ENCODE data around the gene TENT5C. TPM values are rescaled to one million over a fixed set of nuclear protein-coding genes. Genes with fewer than 3 reads are reported as not detected.
"Not testable (repeated sequence)": the region's sequence is repeated elsewhere in the genome, so short reads cannot be mapped to it uniquely, and the experiment has no call there.

The TENT5C gene
- 69.2 TPM for total RNA-seq

DNA sequence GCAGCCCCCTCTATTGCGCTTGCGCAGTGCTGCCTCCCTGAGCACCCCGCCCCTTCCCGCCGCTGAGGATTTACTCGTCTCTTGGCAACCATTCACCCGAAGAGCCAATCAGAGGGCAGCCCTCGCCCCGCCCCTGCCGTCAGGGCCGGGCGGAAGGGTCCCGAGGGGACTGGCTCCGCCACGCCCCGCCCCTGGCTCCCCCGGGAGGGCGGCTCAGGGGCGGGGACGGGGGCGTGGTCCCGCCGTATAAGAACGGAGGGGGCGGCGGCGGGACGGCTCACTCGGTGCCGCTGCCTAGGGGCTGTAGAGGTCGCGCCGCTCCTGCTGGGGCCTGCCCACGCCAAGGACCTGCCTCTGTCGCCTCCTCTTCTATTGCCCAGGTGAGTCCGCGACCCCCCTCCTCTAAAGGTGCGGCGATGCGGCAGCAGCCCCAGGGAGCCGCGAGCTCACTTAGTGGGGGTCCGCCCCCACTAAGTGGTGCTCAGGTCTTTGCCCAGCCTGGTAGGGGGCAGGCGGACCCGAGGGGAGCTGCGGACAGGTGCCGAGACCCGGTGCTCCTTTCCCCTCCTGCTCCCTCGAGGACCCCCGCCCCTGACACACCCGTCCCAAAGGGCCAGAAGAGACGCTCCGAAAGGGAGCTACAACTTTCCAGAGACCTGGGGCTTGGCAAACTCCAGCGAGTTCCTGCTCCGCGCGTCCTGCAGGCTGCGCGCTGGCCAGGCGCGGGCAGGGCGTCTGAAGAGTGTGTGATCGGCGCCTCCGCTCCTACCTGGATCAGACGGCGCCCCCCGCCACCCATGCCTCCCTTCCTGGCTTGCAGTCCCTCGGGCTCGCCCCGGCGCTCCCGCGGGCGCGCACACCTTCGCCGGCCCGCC lies at the start of gene TENT5C:
Gene TENT5C, plus strand, starts transcription at position 275 of the 875 bp plus-strand sequence. CDS start 16,821 bp downstream, outside the sequence.
- H3K27me3 ChIP-seq (ENCODE audit: insufficient read depth, low read length): peaks cover 12% of the 10 kb centered on the region
- no peaks in the 10 kb centered on the region for H3K9me3 ChIP-seq (ENCODE audit: low read depth, low read length)
- H3K4me3 ChIP-seq (ENCODE audit: low read length): peak within 1 kb of the TSS; percentile 73
- peaks cover 45% of the 10 kb centered on the region for H3K4me1 ChIP-seq (ENCODE audit: insufficient read depth, low read length)

DNA sequence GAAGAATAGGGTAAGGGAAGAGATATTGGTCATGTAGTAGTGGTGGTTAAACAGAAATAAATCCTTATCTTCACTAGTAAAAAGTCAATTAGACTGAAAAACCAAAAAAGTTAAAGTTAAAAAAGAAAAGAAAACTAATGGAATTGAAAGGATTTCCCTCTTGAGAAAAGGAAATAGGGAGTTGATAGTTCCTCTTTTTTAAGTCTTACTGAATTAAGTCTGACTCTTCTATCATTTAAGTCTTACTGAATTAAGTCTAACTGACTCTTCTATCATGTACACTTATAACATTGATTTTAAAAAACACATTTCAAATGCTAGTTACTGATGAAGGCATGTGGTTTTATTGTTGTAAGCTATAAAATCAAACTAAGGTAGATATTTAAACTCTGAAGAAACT lies 49.5 kb upstream of the TENT5C start:
- H3K9me3 ChIP-seq (ENCODE audit: low read depth, low read length): no peaks in the 10 kb centered on the region
- no peaks in the 10 kb centered on the region for H3K4me1 ChIP-seq (ENCODE audit: insufficient read depth, low read length)
- no peaks in the 10 kb centered on the region for H3K27me3 ChIP-seq (ENCODE audit: insufficient read depth, low read length)
- no peak overlapping the region for H3K4me3 ChIP-seq (ENCODE audit: low read length)

DNA sequence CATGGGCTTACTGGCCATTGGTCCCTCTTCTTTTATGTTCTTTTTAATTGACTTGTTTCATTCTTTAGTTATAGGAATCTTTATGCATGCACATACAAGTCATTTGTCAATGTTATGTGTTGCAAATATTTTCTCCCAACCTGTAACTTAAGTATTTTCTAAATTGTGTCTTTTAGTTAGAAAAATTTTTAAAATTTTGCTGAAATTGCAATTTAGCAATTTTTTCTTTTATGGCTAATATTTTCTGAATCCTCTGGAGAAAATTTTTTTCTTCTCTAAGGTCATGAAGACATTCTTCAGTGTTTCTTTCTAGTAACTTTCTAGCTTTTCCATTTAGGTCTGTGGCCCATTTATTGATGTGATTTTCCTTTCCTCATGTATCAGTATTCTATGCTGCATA lies 48.9 kb upstream of the TENT5C start:
- Histone ChIP-seq H3K4me3 (ENCODE audit: low read length) (no peak overlapping the region), H3K27me3 (ENCODE audit: insufficient read depth, low read length) (no peaks in the 10 kb centered on the region), H3K9me3 (ENCODE audit: low read depth, low read length) (no peaks in the 10 kb centered on the region), H3K4me1 (ENCODE audit: insufficient read depth, low read length) (no peaks in the 10 kb centered on the region)

DNA sequence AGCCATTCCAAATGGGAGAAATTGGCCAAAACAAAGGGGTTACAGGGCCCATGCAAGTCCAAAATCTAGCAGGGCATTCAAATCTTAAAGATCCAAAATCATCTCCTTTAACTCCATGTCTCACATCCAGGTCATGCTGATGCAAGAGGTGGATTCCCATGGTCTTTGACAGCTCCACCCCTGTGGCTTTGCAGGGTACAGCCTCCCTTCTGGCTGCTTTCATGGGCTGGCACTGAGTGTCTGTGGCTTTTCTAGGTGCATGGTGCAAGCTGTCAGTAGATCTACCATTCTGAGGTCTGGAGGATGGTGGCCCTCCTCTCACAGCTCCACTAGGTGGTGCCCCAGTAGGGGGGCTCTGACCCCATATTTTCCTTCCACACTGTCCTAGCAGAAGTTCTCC lies 47.4 kb upstream of the TENT5C start:
- H3K4me3 ChIP-seq (ENCODE audit: low read length); H3K27me3 ChIP-seq (ENCODE audit: insufficient read depth, low read length); H3K9me3 ChIP-seq (ENCODE audit: low read depth, low read length); H3K4me1 ChIP-seq (ENCODE audit: insufficient read depth, low read length): not testable (repeated sequence)

DNA sequence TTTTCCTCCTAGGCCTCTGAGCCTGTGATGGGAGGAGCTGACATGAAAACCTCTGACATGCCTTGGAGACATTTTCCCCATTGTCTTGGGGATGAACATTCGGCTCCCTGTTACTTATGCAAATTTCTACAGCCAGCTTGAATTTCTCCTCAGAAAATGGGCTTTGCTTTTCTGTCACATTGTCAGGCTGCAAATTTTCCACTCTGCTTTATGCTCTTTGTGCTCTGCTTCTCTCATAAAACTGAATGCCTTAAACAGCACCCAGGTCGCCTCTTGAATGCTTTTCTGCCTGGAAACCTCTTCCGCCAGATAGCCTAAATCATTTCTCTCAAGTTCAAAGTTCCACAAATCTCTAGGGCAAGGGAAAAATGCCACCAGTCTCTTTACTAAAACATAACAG lies 46.7 kb upstream of the TENT5C start:
- no peaks in the 10 kb centered on the region for H3K27me3 ChIP-seq (ENCODE audit: insufficient read depth, low read length)
- no peaks in the 10 kb centered on the region for H3K4me1 ChIP-seq (ENCODE audit: insufficient read depth, low read length)
- no peaks in the 10 kb centered on the region for H3K9me3 ChIP-seq (ENCODE audit: low read depth, low read length)
- no peak overlapping the region for H3K4me3 ChIP-seq (ENCODE audit: low read length)

DNA sequence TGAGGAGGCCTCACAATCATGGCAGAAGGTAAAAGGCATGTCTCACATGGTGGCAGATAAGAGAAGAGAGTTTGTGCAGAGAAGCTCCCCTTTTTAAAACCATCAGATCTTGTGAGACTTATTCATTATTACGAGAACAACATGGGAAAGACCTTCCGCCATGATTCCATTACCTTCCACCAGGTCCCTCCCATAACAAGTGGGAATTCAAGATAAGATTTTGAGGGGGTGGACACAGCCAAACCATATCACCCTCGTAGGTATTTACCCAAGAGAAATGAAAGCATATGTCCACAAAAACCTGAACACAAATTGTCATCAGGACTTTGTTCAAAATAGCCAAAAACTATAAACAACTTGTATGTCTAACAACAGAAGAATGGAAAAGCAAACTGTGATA lies 45.9 kb upstream of the TENT5C start:
- Histone ChIP-seq H3K4me1 (ENCODE audit: insufficient read depth, low read length) (peaks cover 6% of the 10 kb centered on the region), H3K4me3 (ENCODE audit: low read length) (no peak overlapping the region), H3K27me3 (ENCODE audit: insufficient read depth, low read length) (no peaks in the 10 kb centered on the region), H3K9me3 (ENCODE audit: low read depth, low read length) (no peaks in the 10 kb centered on the region)

DNA sequence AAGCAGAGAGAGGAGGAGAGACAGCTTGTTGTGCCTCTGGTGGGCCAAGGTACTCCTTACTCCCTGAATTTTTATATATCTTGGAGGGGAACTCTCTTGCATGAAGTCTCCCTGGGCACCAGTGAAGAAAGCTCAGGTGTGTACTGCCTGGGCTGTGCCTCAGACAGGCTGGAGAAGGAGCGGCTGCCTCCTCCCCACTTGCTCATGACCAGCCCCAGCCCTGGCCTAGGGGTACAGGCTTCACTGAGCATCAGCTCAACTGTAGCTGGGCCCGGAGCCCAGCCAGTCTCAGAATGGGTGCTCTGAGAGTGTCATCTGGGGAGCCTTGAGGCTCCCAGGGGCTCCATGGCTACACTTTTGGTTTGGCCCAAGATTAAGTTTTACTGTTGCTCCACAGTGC lies 44.8 kb upstream of the TENT5C start:
- Histone ChIP-seq H3K27me3 (ENCODE audit: insufficient read depth, low read length) (no peaks in the 10 kb centered on the region), H3K4me3 (ENCODE audit: low read length) (no peak overlapping the region), H3K4me1 (ENCODE audit: insufficient read depth, low read length) (peaks cover 8% of the 10 kb centered on the region), H3K9me3 (ENCODE audit: low read depth, low read length) (no peaks in the 10 kb centered on the region)

DNA sequence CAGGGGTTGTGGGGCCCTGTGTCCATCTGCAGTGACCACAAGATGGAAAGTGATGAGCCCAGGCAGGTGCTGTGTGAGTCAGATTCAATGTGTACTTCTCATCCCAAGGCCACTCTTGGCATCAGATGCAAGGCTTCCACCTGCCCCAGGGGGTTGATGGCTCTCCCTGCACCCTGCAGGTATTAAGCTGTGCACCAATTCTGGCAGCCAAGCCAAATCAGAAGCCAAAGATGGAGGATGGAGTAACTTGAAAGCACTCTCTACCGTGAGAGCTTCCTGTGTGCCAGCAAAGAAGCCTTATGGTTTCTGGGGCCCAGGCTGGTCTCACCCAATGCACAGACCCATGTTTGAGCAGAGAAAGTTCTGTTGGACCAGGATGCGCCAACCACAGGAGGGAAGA lies 44.3 kb upstream of the TENT5C start:
- Histone ChIP-seq H3K27me3 (ENCODE audit: insufficient read depth, low read length) (no peaks in the 10 kb centered on the region), H3K4me3 (ENCODE audit: low read length) (no peak overlapping the region), H3K4me1 (ENCODE audit: insufficient read depth, low read length) (peaks cover 8% of the 10 kb centered on the region), H3K9me3 (ENCODE audit: low read depth, low read length) (no peaks in the 10 kb centered on the region)

DNA sequence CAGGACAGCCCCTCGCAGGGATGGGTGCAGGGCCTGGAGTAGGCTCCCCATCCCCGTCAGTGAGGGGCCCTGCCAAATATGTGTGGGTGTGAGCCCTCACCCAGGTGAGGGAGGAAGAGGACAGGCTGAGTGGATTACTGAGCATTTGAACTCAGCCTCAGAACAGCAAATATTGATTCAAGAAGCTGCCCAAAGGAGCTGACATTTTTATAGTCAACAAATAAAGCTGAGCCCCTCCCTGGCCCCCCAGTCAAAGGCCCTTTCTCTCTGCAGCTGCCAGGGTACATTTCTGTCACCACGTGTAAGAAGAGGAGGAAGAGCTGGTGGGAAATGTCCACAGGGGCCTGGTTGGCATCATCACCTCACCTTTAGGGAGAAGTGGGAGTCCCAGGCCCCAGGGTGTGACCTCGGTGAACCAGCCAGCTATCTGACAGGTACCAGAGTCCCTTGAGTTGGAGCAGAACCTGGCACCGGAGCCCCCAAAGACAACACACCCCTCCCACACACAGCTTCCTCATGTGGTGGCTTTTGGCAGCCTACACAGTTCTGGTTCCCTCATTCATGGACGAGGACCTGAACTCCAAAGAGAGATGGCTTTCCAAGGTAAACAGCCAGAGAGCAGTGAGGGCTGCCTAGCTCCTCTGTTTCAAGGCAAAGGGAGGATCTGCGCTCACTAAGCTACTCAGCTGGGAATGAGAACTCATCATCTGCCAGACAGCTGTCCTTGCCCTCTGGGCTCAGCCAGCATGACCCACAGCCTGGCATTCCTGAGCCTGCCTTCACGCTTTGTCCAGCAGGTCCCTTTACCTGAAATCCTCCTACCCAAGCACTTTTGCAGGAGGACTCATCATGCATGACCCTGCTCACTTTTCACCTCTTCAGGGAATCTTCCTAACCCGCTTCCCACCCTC lies 43.0 kb upstream of the TENT5C start:
- Histone ChIP-seq H3K9me3 (ENCODE audit: low read depth, low read length) (no peaks in the 10 kb centered on the region), H3K4me3 (ENCODE audit: low read length) (no peak overlapping the region), H3K4me1 (ENCODE audit: insufficient read depth, low read length) (peaks cover 8% of the 10 kb centered on the region), H3K27me3 (ENCODE audit: insufficient read depth, low read length) (no peaks in the 10 kb centered on the region)

DNA sequence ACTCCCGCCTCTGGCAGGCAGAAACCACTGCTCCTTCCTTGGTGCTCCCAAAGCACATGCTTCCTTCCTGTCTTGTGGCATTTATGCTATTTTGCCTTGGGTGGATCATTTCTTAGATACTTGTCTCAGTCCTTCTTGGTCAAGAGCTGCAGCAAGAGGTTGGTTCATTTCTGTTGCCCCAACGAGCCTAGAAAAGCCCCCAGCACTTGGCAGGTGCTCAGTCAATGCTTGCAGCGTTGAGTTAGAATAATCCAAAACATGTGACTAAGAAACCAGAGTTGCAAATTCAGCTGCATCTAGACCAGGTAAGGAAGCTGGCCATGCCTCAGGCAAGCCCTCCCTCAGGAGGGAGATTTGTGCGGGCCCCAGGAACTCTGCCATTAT lies 42.4 kb upstream of the TENT5C start:
- H3K4me1 ChIP-seq (ENCODE audit: insufficient read depth, low read length): peaks cover 8% of the 10 kb centered on the region
- no peak overlapping the region for H3K4me3 ChIP-seq (ENCODE audit: low read length)

DNA sequence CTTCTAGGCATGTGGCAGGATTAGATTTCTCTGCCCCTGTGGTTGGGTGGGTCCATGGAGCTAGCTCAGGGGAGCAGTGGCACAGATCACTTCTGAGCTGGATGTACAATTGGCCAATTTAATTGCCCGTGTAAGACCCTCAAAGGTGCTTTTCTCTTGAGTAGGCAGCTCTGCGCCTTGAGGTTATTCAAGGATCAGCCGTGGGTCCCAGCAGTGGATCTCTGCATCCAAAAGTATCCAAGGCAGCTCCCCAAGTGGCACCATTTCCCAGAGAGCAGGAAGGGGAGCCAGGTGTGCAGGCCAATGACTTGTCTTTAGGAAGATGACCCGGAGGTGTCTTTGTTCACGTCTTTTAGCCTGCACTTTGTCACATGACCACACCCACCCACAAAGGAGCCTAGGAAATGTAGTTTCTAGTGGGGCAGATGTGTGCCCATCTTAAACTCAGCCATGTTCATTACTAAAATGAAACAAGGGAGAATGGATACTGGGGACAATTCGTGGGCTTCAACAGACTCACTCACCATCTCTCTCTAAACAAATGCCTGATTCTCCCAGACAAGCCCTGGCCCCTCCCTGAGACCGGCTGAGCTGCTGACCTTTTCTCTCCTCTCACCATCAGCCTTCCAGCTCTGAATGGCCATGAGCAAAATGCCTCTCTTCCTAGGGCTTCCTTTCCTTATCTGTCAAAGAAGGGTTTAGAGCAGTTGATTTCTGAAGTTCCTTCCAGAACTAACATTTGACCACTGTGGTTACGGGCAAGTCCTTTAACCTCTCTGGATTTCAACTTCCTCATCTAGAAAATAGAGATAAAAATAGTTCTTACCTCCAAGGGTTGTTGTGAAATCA lies 41.4 kb upstream of the TENT5C start:
- Histone ChIP-seq H3K4me3 (ENCODE audit: low read length) (no peak overlapping the region), H3K4me1 (ENCODE audit: insufficient read depth, low read length) (peaks cover 8% of the 10 kb centered on the region), H3K9me3 (ENCODE audit: low read depth, low read length) (no peaks in the 10 kb centered on the region), H3K27me3 (ENCODE audit: insufficient read depth, low read length) (no peaks in the 10 kb centered on the region)

More for the DNA sequence above, 42.4 kb upstream of the TENT5C start:
- no peaks in the 10 kb centered on the region for H3K27me3 ChIP-seq (ENCODE audit: insufficient read depth, low read length)
- H3K9me3 ChIP-seq (ENCODE audit: low read depth, low read length): no peaks in the 10 kb centered on the region

DNA sequence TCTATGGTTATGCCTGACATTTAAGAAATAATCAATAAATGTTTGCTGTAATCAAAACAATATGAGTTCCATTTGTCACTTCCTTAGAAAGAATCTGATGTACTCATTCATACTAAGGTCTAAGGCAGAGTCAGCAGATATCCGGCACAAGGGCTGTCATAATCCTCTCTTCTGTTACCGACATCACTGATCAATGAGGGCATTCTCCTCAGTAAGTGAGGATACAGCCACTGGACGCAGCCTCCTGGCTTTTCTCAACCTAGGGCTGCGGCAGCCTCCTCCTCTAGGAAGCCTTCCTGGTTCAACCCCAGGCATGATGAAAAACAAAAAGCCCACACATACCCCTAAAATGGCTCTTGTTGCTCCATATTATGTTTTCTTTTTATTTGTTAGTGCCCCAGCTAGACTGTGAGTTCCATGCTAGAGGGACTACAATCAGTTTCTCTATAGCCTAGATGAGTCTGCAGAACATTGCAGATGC lies 40.7 kb upstream of the TENT5C start:
- Histone ChIP-seq H3K9me3 (ENCODE audit: low read depth, low read length) (no peaks in the 10 kb centered on the region), H3K4me3 (ENCODE audit: low read length) (no peak overlapping the region), H3K4me1 (ENCODE audit: insufficient read depth, low read length) (peaks cover 8% of the 10 kb centered on the region), H3K27me3 (ENCODE audit: insufficient read depth, low read length) (no peaks in the 10 kb centered on the region)

DNA sequence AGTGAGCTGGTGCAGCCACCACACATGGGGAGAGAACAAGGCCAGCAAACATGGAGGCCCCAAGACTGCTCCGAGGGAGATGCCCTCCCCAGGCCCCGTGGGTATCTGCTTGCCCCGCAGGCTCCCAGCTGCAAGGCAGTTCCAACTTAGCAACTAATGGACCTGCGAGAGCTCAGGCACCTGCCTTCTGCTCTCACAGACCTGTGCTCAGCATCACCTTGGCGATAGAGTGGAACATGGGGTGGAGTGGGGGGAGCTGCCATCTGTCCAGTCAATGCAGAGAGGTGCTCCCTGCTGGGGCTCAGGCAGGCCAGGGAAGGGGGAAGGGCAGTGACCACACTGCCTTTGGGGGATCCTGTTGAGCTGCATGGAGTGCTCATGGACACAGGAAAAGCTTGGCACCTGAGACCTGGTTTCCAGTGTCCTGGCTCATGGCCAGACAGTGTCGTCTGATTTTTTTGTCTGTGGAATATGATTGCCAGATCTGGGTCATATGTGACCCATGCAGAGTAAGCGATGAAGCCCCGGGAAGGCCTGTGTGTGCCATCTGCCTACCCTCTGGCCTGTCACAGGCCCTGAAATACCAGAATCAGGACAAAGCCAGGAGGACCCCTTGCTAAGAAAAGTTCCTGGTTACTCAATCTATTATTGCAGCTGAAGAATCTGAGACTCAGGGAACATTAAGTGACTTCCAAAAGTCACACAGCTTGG lies 39.9 kb upstream of the TENT5C start:
- no peaks in the 10 kb centered on the region for H3K9me3 ChIP-seq (ENCODE audit: low read depth, low read length)
- peaks cover 8% of the 10 kb centered on the region for H3K4me1 ChIP-seq (ENCODE audit: insufficient read depth, low read length)
- no peaks in the 10 kb centered on the region for H3K27me3 ChIP-seq (ENCODE audit: insufficient read depth, low read length)
- H3K4me3 ChIP-seq (ENCODE audit: low read length): no peak overlapping the region

DNA sequence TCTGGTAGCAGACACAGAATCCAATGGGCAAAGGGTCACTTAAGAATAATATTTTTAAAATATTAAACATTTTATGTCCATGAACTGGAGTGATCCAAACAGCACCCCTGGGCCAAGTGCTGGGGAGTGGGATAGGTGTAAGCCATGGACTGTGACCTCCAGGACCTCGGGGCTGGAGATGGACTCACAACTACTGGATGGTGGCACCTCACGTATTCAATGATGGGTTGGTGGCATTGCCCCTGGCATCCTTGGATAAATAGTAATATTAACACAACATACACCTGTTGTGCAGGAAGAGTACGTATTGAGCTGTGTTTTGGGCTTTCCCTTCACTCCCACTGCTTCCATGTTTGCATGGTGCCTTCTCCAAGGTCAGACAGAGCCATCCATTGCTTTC lies 39.3 kb upstream of the TENT5C start:
- no peak overlapping the region for H3K4me3 ChIP-seq (ENCODE audit: low read length)
- H3K27me3 ChIP-seq (ENCODE audit: insufficient read depth, low read length): no peaks in the 10 kb centered on the region

More for the DNA sequence above, 39.3 kb upstream of the TENT5C start:
- peaks cover 8% of the 10 kb centered on the region for H3K4me1 ChIP-seq (ENCODE audit: insufficient read depth, low read length)
- no peaks in the 10 kb centered on the region for H3K9me3 ChIP-seq (ENCODE audit: low read depth, low read length)

Data from mononuclear cell (primary cell).